NT2/D1 (cell line): ENCODE measurements around the gene RGMA.

Source experiments
- SUZ12 ChIP-seq: IDR thresholded peaks from 2 replicates; pipeline ENCODE4 v1.6.1; 2011; ENCODE audit not compliant: insufficient read length, insufficient read depth; ENCODE audit errors: extremely low read depth
- ZNF274 ChIP-seq: IDR thresholded peaks from 2 replicates; pipeline ENCODE4 v1.6.1; 2011; ENCODE audit warnings: mild to moderate bottlenecking, low read depth, low read length

- TF ChIP-seq ZNF274: no peak
- no peak for TF ChIP-seq SUZ12
Observed at GRCh38 chr15:93058128-93058527, 30.9 kb downstream of the RGMA start.
